Activated T-cell treated with anti-CD3 and anti-CD28 coated beads for 48 hours (primary cell): ENCODE measurements around the gene ZNF587B.
"Not testable (repeated sequence)": the region's sequence is repeated elsewhere in the genome, so short reads cannot be mapped to it uniquely, and the experiment has no call there.

ENCODE experiments used
- DNase-seq: peaks from one replicate; pipeline ENCODE4 v3.0.0-alpha.2; 2020; ENCODE audit warnings: low read depth

The ZNF587B gene

GRCh38 chr19:57819475-57820148 is 10.5 kb upstream of the ZNF587B start:
- peak; percentile 68 for DNase-seq

- DNase-seq = no peak
These were observed 9.5 kb upstream of the ZNF587B start for GRCh38 chr19:57820599-57820998.

- not testable (repeated sequence) for DNase-seq
These were observed 9.0 kb upstream of the ZNF587B start for GRCh38 chr19:57821095-57821494.

GRCh38 chr19:57821501-57821900 is 8.6 kb upstream of the ZNF587B start:
- not testable (repeated sequence) for DNase-seq

GRCh38 chr19:57823155-57823554 is 6.9 kb upstream of the ZNF587B start:
- DNase-seq = not testable (repeated sequence)

GRCh38 chr19:57823608-57824007 is 6.5 kb upstream of the ZNF587B start:
- not testable (repeated sequence) for DNase-seq

GRCh38 chr19:57825511-57825910 is 4.6 kb upstream of the ZNF587B start:
- no peak for DNase-seq

GRCh38 chr19:57829316-57829715 is 783 bp upstream of the ZNF587B start:
- no peak for DNase-seq

- not testable (repeated sequence) for DNase-seq
These were observed 6.9 kb downstream of the ZNF587B start for GRCh38 chr19:57836991-57837390.

- DNase-seq = not testable (repeated sequence)
These were observed 8.6 kb downstream of the ZNF587B start for GRCh38 chr19:57838622-57839191.

- DNase-seq = no peak
These were observed 11.1 kb downstream of the ZNF587B start for GRCh38 chr19:57841122-57841763.

- not testable (repeated sequence) for DNase-seq
These were observed 17.1 kb downstream of the ZNF587B start for GRCh38 chr19:57847164-57847563.

GRCh38 chr19:57849162-57849665 is 19.1 kb downstream of the ZNF587B start:
- not testable (repeated sequence) for DNase-seq

GRCh38 chr19:57849666-57850473 is 19.8 kb downstream of the ZNF587B start, which contains the start of gene ZNF587:
Gene ZNF587 (plus strand): TSS chr19:57849859. CDS start chr19:57850039, 180 bp downstream.
- peak; percentile 65 for DNase-seq

- no peak for DNase-seq
These were observed 20.5 kb downstream of the ZNF587B start for GRCh38 chr19:57850553-57851017.

- not testable (repeated sequence) for DNase-seq
These were observed 21.9 kb downstream of the ZNF587B start for GRCh38 chr19:57851812-57852603.

- DNase-seq = not testable (repeated sequence)
These were observed 24.0 kb downstream of the ZNF587B start for GRCh38 chr19:57854117-57854516.

GRCh38 chr19:57862351-57862750 is 32.3 kb downstream of the ZNF587B start:
- DNase-seq = not testable (repeated sequence)

GRCh38 chr19:57867868-57868492 is 37.9 kb downstream of the ZNF587B start:
- DNase-seq = no peak

- DNase-seq = not testable (repeated sequence)
These were observed 39.6 kb downstream of the ZNF587B start for GRCh38 chr19:57869655-57870054.

GRCh38 chr19:57870225-57870624 is 40.1 kb downstream of the ZNF587B start:
- no peak for DNase-seq
